Neural cell (in vitro differentiated cells): Measurements from ENCODE around the gene ADCY5. TPM values are rescaled to one million over a fixed set of nuclear protein-coding genes. Genes with fewer than 3 reads are reported as not detected.

Experiments used
- H2AFZ ChIP-seq: fragments of 200-600, 300-800 bp; sonication (generic), shearing (Covaris generic); 2 replicates; pipeline ENCODE4 v1.6.0; 2014; ENCODE audit warnings: low read depth, mild to moderate bottlenecking, antibody characterized with exemption, low read length, moderate library complexity
- H3F3A ChIP-seq: fragments of 200-600 bp; shearing (Covaris generic); 2 replicates; pipeline ENCODE4 v1.6.1; 2016; ENCODE audit warnings: mild to moderate bottlenecking, moderate library complexity, mixed read lengths, antibody characterized with exemption, low read length; ENCODE audit not compliant: insufficient read depth, poor library complexity, severe bottlenecking
- H3K27ac ChIP-seq: fragments of 200-600, 300-800 bp; sonication (generic), shearing (Covaris generic); 2 replicates; pipeline ENCODE4 v1.5.1; 2014; ENCODE audit warnings: mild to moderate bottlenecking, low read length, moderate library complexity
- H3K27me3 ChIP-seq: fragments of 300-800, 200-600 bp; sonication (generic), shearing (Covaris generic); 2 replicates; pipeline ENCODE4 v1.6.0; 2014; ENCODE audit warnings: mild to moderate bottlenecking, low read depth, low read length, moderate library complexity; ENCODE audit not compliant: insufficient read depth
- H3K36me3 ChIP-seq: fragments of 300-800, 200-600 bp; sonication (generic), shearing (Covaris generic); 2 replicates; pipeline ENCODE4 v1.5.1; 2014; ENCODE audit warnings: mild to moderate bottlenecking, antibody characterized with exemption, low read length, moderate library complexity; ENCODE audit not compliant: insufficient read depth
- H3K4me2 ChIP-seq: fragments of 300-800, 200-600 bp; sonication (generic), shearing (Covaris generic); 2 replicates; pipeline ENCODE4 v1.6.0; 2014; ENCODE audit warnings: mild to moderate bottlenecking, low read length
- H3K4me3 ChIP-seq: fragments of 300-800, 200-600 bp; sonication (generic), shearing (Covaris generic); 2 replicates; pipeline ENCODE4 v1.5.1; 2014; ENCODE audit warnings: mild to moderate bottlenecking, low read length, moderate library complexity
- H3K79me2 ChIP-seq: fragments of 200-600 bp; shearing (Covaris generic); replicated peaks from 2 replicates; pipeline ENCODE4 v1.6.0; 2014; ENCODE audit warnings: mild to moderate bottlenecking, low read length, moderate library complexity; ENCODE audit not compliant: insufficient read depth
- H3K9ac ChIP-seq: fragments of 300-800, 200-600 bp; sonication (generic), shearing (Covaris generic); 2 replicates; pipeline ENCODE4 v1.6.1; 2016; ENCODE audit warnings: mild to moderate bottlenecking, low read length, mixed read lengths
- H3K9me2 ChIP-seq: fragments of 200-600 bp; shearing (Covaris generic); 2 replicates; pipeline ENCODE4 v1.6.1; 2016; ENCODE audit warnings: mild to moderate bottlenecking, low read length, mixed read lengths; ENCODE audit not compliant: insufficient read depth
- H3K9me3 ChIP-seq: fragments of 200-600, 300-800 bp; sonication (generic), shearing (Covaris generic); 2 replicates; pipeline ENCODE4 v1.6.1; 2016; ENCODE audit warnings: mild to moderate bottlenecking, mixed run types, low read length, moderate library complexity, mixed read lengths
- H4K20me1 ChIP-seq: fragments of 200-600 bp; shearing (Covaris generic); 2 replicates; pipeline ENCODE4 v1.6.1; 2016; ENCODE audit warnings: mild to moderate bottlenecking, mixed run types; ENCODE audit not compliant: insufficient read depth
- EP300 ChIP-seq: fragments of 450-650 bp; conservative IDR thresholded peaks from 2 replicates; pipeline ENCODE4 v1.6.1; 2014; ENCODE audit warnings: antibody characterized with exemption, mild to moderate bottlenecking, moderate library complexity; ENCODE audit not compliant: poor library complexity, severe bottlenecking
- EZH2 ChIP-seq: fragments of 200-600, 300-800 bp; shearing (Covaris generic), sonication (generic); IDR thresholded peaks from 2 replicates; pipeline ENCODE4 v1.6.1; 2014; ENCODE audit warnings: antibody characterized with exemption, low read length, borderline replicate concordance, mild to moderate bottlenecking; ENCODE audit not compliant: insufficient read depth, poor library complexity, severe bottlenecking
- MXI1 ChIP-seq: fragments of 450-650 bp; conservative IDR thresholded peaks from 2 replicates; pipeline ENCODE4 v1.6.1; 2014; ENCODE audit warnings: antibody characterized with exemption, mild to moderate bottlenecking; ENCODE audit not compliant: poor library complexity, severe bottlenecking
- POLR2AphosphoS5 ChIP-seq: IDR thresholded peaks from 2 replicates; pipeline ENCODE4 v1.6.1; 2012
- RAD21 ChIP-seq: fragments of 450-650 bp; conservative IDR thresholded peaks from 2 replicates; pipeline ENCODE4 v1.6.1; 2014; ENCODE audit warnings: antibody characterized with exemption, mild to moderate bottlenecking, moderate library complexity
- SMC3 ChIP-seq: fragments of 450-650 bp; conservative IDR thresholded peaks from 2 replicates; pipeline ENCODE4 v1.6.1; 2014; ENCODE audit warnings: antibody characterized with exemption, mild to moderate bottlenecking, moderate library complexity; ENCODE audit not compliant: poor library complexity
- TAF1 ChIP-seq: IDR thresholded peaks from 2 replicates; pipeline ENCODE4 v1.6.1; 2012; ENCODE audit warnings: low read depth
- polyA plus RNA-seq: library from polyadenylated mRNA; depleted of rRNA; stranded (reverse); fragments of >200 nt; gene quantifications from 2 replicates; pipeline ENCODE4 v1.2.3, GENCODE V29; 2014
- TF ChIP-seq, protein P1 (sequence below): fragments of 450-650 bp; IDR thresholded peaks from 2 replicates; pipeline ENCODE4 v1.5.1; 2014; ENCODE audit warnings: antibody characterized with exemption, mild to moderate bottlenecking, moderate library complexity; ENCODE audit not compliant: poor library complexity, severe bottlenecking
- TF ChIP-seq, protein P2 (sequence below): IDR thresholded peaks from 2 replicates; pipeline ENCODE4 v1.6.1; 2012; ENCODE audit warnings: borderline replicate concordance

Gene ADCY5
- polyA plus RNA-seq, 1 donor from 2014 or later, result 7.7 TPM

DNA sequence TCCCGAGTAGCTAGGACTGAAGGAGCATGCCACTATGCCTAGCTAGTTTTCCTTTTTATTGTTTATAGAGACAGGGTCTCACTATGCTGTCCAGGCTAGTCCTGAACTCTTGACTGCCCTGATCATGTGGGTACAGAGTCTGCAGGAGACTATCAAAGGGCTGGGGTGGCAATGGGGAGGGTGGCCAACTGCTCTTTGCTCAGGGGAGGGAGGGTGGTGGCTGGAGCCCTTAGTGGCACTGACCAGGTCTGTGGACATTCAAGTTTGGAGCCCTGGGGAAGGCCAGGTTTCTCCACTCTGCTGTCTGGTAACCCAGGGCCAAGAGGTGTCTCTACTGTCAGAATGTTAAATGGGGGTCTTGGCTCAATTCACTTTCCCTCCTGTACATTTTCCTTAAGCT lies 125.1 kb downstream of the ADCY5 start:
- Histone ChIP-seq H4K20me1 (no peaks in the 10 kb centered on the region), H3K36me3 (no peaks in the 10 kb centered on the region)

DNA sequence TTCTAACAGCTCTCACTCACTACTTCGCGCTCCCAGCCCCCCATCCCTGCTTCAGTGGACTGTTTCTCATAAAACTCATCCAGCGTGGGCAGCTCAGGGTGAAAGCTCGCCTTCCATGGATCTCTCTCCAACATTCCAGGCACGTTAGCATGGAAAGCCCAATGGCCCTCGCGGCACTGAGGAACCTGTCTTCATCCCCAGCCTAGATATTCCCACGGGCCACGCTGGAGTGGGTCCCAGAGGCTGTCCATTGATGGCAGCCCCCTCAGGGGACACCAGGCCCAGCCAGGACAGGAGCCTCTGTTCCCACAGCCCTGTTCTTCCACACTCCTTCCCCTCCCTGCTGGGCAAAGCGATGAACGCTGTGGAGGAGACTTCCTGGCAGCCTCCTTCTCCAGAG lies 126.0 kb downstream of the ADCY5 start:
- H3K4me2 ChIP-seq, result no peak overlapping the region
- no peaks in the 10 kb centered on the region for H4K20me1 ChIP-seq
- TF ChIP-seq, protein P1, sequence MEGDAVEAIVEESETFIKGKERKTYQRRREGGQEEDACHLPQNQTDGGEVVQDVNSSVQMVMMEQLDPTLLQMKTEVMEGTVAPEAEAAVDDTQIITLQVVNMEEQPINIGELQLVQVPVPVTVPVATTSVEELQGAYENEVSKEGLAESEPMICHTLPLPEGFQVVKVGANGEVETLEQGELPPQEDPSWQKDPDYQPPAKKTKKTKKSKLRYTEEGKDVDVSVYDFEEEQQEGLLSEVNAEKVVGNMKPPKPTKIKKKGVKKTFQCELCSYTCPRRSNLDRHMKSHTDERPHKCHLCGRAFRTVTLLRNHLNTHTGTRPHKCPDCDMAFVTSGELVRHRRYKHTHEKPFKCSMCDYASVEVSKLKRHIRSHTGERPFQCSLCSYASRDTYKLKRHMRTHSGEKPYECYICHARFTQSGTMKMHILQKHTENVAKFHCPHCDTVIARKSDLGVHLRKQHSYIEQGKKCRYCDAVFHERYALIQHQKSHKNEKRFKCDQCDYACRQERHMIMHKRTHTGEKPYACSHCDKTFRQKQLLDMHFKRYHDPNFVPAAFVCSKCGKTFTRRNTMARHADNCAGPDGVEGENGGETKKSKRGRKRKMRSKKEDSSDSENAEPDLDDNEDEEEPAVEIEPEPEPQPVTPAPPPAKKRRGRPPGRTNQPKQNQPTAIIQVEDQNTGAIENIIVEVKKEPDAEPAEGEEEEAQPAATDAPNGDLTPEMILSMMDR, result no peak
- TF ChIP-seq RAD21 (no peak), MXI1 (no peak), SMC3 (no peak), EZH2 (no peak), TAF1 (no peak), EP300 (no peak), POLR2AphosphoS5 (no peak)
- TF ChIP-seq, protein P2, sequence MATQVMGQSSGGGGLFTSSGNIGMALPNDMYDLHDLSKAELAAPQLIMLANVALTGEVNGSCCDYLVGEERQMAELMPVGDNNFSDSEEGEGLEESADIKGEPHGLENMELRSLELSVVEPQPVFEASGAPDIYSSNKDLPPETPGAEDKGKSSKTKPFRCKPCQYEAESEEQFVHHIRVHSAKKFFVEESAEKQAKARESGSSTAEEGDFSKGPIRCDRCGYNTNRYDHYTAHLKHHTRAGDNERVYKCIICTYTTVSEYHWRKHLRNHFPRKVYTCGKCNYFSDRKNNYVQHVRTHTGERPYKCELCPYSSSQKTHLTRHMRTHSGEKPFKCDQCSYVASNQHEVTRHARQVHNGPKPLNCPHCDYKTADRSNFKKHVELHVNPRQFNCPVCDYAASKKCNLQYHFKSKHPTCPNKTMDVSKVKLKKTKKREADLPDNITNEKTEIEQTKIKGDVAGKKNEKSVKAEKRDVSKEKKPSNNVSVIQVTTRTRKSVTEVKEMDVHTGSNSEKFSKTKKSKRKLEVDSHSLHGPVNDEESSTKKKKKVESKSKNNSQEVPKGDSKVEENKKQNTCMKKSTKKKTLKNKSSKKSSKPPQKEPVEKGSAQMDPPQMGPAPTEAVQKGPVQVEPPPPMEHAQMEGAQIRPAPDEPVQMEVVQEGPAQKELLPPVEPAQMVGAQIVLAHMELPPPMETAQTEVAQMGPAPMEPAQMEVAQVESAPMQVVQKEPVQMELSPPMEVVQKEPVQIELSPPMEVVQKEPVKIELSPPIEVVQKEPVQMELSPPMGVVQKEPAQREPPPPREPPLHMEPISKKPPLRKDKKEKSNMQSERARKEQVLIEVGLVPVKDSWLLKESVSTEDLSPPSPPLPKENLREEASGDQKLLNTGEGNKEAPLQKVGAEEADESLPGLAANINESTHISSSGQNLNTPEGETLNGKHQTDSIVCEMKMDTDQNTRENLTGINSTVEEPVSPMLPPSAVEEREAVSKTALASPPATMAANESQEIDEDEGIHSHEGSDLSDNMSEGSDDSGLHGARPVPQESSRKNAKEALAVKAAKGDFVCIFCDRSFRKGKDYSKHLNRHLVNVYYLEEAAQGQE, result no peak
- H3K9ac ChIP-seq, result no peak overlapping the region
- no peaks in the 10 kb centered on the region for H3K9me2 ChIP-seq
- no peaks in the 10 kb centered on the region for H3K79me2 ChIP-seq
- H3K4me3 ChIP-seq, result no peak overlapping the region
- H3K36me3 ChIP-seq, result no peaks in the 10 kb centered on the region
- no peaks in the 10 kb centered on the region for H3K27me3 ChIP-seq
- H3K9me3 ChIP-seq, result no peaks in the 10 kb centered on the region
- no peak overlapping the region for H3K27ac ChIP-seq
- no peaks in the 10 kb centered on the region for H3F3A ChIP-seq
- no peak overlapping the region for H2AFZ ChIP-seq

More for the DNA sequence above, 125.1 kb downstream of the ADCY5 start:
- no peaks in the 10 kb centered on the region for H3K27me3 ChIP-seq
- no peaks in the 10 kb centered on the region for H3F3A ChIP-seq
- H3K9ac ChIP-seq, result no peak overlapping the region
- H3K4me2 ChIP-seq, result no peak overlapping the region
- H3K4me3 ChIP-seq, result no peak overlapping the region
- TF ChIP-seq, protein P2, result no peak
- no peak for TF ChIP-seq POLR2AphosphoS5
- TF ChIP-seq RAD21, result no peak
- no peak for TF ChIP-seq EP300
- no peak for TF ChIP-seq EZH2
- TF ChIP-seq MXI1, result no peak
- TF ChIP-seq TAF1, result no peak
- TF ChIP-seq, protein P1, result no peak
- TF ChIP-seq SMC3, result no peak
- no peaks in the 10 kb centered on the region for H3K9me2 ChIP-seq
- no peak overlapping the region for H2AFZ ChIP-seq
- H3K9me3 ChIP-seq, result no peaks in the 10 kb centered on the region
- no peaks in the 10 kb centered on the region for H3K79me2 ChIP-seq
- no peak overlapping the region for H3K27ac ChIP-seq
